ENCODE results near the gene UCKL1.

- TF ChIP-seq CTCF (IDR thresholded peaks at IDR 0.05; ENCODE audit: insufficient read depth, low read depth, low read length) = no peak
- no peak for TF ChIP-seq EZH2 (IDR thresholded peaks at IDR 0.05; ENCODE audit: insufficient read depth, low read length)
Observed at GRCh38 chr20:63913768-63914167, 42.4 kb downstream of the UCKL1 start.

Data from astrocyte (in vitro differentiated cells and primary cell).